Measurements from ENCODE around the gene CNTN6.
"Not testable (repeated sequence)": the region's sequence is repeated elsewhere in the genome, so short reads cannot be mapped to it uniquely, and the experiment has no call there.

CNTN6 gene

DNA sequence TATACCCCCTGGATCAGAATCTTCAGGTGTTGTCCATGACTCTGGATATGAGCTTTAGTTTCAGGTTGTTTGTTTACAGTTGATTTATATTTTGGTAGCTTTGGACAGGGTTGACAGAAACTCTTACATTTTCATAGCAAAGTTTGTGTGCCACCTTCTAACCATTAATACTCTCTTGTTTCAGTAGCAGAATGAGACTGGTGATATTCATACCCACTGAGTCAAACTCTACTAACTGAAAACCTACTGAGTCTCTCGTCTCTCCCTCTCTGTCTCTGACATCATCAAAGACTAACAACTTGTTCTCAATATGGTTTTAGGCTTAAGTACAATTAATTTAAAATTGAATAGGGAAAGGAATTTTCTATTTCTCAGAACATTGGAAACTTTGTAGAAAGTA, 282.3 kb downstream of the CNTN6 start:
- no peak overlapping the region for H3K4me3 ChIP-seq (ENCODE audit: low read length)
- TF ChIP-seq CTCF (IDR thresholded peaks at IDR 0.05; ENCODE audit: insufficient read depth, low read depth, low read length, missing control alignments) = no peak

DNA sequence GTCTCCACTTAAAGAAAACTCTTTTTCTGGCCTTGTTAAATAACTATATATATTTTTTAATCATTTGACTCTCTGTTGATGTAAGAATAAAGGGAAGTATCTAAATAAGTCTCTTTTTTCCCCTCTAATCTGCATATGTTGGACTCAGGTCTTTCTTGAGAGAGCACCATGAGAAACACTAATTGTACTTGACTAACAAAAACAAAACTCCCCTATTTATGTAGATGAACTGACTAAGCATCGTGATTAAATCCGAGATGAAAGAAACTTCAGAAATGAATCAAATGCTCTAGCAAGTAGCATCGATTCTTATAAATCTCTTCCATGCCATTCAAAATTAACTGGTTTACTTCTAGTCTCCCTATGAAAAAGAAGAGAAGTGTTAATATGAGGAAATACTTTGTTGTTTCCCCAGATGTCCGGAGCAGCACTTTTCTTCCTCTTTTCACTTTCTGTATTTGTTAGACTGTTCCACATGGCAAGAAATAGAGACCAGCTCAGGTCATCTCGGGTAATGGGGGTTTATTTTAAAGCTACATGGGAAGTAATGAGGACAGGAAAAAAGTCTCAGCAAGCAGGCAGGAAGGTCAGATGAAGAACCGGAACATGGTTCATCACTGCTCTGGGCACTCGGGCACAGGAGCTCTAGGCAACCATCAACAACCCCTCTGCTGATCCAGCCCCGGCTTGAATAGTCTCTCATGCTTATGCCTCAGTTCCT, 288.3 kb downstream of the CNTN6 start:
- H3K4me3 ChIP-seq (ENCODE audit: low read length) = no peak overlapping the region
- no peak for TF ChIP-seq CTCF (IDR thresholded peaks at IDR 0.05; ENCODE audit: insufficient read depth, low read depth, low read length, missing control alignments)

More for the DNA sequence above, 282.3 kb downstream of the CNTN6 start:
- DNase-seq (ENCODE audit: low read depth) = no peak

DNA sequence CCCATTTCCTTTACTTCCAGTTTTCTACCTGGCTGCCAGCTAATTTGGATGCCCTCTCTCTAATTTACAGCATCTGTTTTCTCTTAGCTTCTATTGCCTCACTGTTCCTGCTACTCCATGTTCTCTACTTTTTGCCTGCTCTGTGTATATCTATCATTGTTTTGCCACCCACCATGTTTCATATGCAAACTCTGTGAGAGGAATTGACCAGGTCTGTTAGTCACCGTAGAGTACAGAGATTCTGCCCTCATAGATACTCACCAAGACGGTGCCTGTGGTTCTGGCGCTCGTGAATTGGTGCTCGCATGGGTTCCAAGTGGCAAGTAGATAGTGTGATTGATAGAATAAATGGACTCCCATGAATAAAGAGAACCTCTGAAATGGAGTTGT, 288.8 kb downstream of the CNTN6 start:
- no peak for DNase-seq (ENCODE audit: low read depth)
- no peak overlapping the region for H3K4me3 ChIP-seq (ENCODE audit: low read length)
- no peak for TF ChIP-seq CTCF (IDR thresholded peaks at IDR 0.05; ENCODE audit: insufficient read depth, low read depth, low read length, missing control alignments)

More for the DNA sequence above, 288.3 kb downstream of the CNTN6 start:
- no peak for DNase-seq (ENCODE audit: low read depth)

DNA sequence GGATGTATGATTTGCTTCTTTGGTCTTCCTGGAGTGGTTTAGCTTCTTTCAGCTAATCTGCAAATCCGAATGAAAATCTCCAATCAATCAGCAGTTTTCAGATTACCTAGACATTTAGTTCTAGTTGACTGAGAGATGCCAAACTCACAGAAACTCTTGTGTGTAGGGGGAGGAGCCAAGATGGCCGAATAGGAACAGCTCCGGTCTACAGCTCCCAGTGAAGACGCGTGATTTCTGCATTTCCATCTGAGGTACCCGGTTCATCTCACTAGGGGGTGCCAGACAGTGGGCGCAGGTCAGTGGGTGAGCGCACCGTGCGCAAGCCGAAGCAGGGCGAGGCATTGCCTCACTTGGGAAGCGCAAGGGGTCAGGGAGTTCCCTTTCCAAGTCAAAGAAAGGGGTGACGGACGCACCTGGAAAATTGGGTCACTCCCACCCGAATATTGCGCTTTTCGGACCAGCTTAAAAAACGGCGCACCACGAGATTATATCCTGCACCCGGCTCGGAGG, 294.6 kb downstream of the CNTN6 start:
- H3K4me3 ChIP-seq (ENCODE audit: low read length); DNase-seq (ENCODE audit: low read depth): not testable (repeated sequence)

DNA sequence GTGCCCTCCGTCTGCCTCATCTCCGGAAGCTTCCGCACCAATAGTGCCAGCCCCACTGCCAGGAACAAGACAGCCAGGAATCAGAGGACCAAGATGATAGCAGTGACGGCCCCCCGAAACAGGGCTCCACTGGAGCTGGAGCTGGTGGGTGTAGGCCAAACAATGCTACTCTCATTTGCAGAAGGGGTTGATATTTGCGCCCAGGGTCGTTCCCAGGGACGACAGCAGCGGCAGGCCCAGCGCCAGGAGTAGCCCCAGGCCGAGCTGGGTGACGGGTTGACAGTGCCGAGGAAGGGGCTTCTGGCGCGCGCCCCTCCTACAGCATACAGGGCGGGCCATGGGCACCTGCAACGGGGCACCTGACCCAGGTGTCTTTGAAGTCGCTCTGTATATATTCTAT, 301.4 kb downstream of the CNTN6 start:
- no peak for DNase-seq (ENCODE audit: low read depth)
- H3K4me3 ChIP-seq (ENCODE audit: low read length) = no peak overlapping the region
- no peak for TF ChIP-seq CTCF (IDR thresholded peaks at IDR 0.05; ENCODE audit: insufficient read depth, low read depth, low read length, missing control alignments)

- no peak for DNase-seq (ENCODE audit: low read depth)
- no peak overlapping the region for H3K4me3 ChIP-seq (ENCODE audit: low read length)
- TF ChIP-seq CTCF (IDR thresholded peaks at IDR 0.05; ENCODE audit: insufficient read depth, low read depth, low read length, missing control alignments) = no peak
These were observed 307.7 kb downstream of the CNTN6 start for GRCh38 chr3:1400571-1400970.

GRCh38 chr3:1404270-1404962, 311.6 kb downstream of the CNTN6 start:
- no peak for DNase-seq (ENCODE audit: low read depth)
- no peak for TF ChIP-seq CTCF (IDR thresholded peaks at IDR 0.05; ENCODE audit: insufficient read depth, low read depth, low read length, missing control alignments)
- no peak overlapping the region for H3K4me3 ChIP-seq (ENCODE audit: low read length)

Data from epithelial cell of esophagus (primary cell).